OCI-LY1 (cell line): ENCODE results near the gene ZNF552.

Experiments
- H2AFZ ChIP-seq: fragments of 200-600 bp; sonication (generic), shearing (Covaris generic); 2 replicates; pipeline ENCODE4 v1.6.0; 2014; ENCODE audit warnings: antibody characterized with exemption, mild to moderate bottlenecking, low read length
- H3F3A ChIP-seq: fragments of 200-600 bp; sonication (generic), shearing (Covaris generic); 2 replicates; pipeline ENCODE4 v1.6.0; 2014; ENCODE audit warnings: mild to moderate bottlenecking, antibody characterized with exemption, low read length, moderate library complexity; ENCODE audit not compliant: insufficient read depth
- H3K27ac ChIP-seq: fragments of 200-600 bp; sonication (generic); 2 replicates; pipeline ENCODE4 v1.5.1; 2014; ENCODE audit warnings: low read length, mixed run types, mild to moderate bottlenecking, low read depth; ENCODE audit not compliant: poor library complexity, severe bottlenecking
- H3K27me3 ChIP-seq: fragments of 200-600 bp; sonication (generic); 2 replicates; pipeline ENCODE4 v1.6.0; 2014; ENCODE audit warnings: antibody characterized with exemption, mild to moderate bottlenecking, low read length, moderate library complexity; ENCODE audit not compliant: insufficient read depth
- H3K36me3 ChIP-seq: fragments of 200-600 bp; sonication (generic); 2 replicates; pipeline ENCODE4 v1.6.1; 2014; ENCODE audit warnings: mild to moderate bottlenecking, antibody characterized with exemption, low read length, moderate library complexity, mixed read lengths; ENCODE audit not compliant: insufficient read depth
- H3K4me1 ChIP-seq: fragments of 200-600 bp; sonication (generic); 2 replicates; pipeline ENCODE4 v1.5.1; 2014; ENCODE audit warnings: mild to moderate bottlenecking, low read length, moderate library complexity; ENCODE audit not compliant: insufficient read depth, severe bottlenecking
- H3K4me2 ChIP-seq: fragments of 200-600 bp; sonication (generic), shearing (Covaris generic); 2 replicates; pipeline ENCODE4 v1.6.1; 2014; ENCODE audit warnings: low read length
- H3K4me3 ChIP-seq: fragments of 200-600 bp; sonication (generic); 2 replicates; pipeline ENCODE4 v1.5.1; 2014; ENCODE audit warnings: low read length, low read depth, mild to moderate bottlenecking, mixed read lengths; ENCODE audit not compliant: poor library complexity, severe bottlenecking
- H3K79me2 ChIP-seq: fragments of 200-600 bp; shearing (Covaris generic); 2 replicates; pipeline ENCODE4 v1.6.1; 2016; ENCODE audit warnings: mixed run types, low read length, mixed read lengths; ENCODE audit not compliant: insufficient read depth
- H3K9ac ChIP-seq: fragments of 200-600 bp; sonication (generic), shearing (Covaris generic); 2 replicates; pipeline ENCODE4 v1.6.1; 2014; ENCODE audit warnings: mild to moderate bottlenecking, low read length, mixed read lengths
- H3K9me2 ChIP-seq: fragments of 200-600 bp; sonication (generic), shearing (Covaris generic); 2 replicates; pipeline ENCODE4 v1.6.1; 2014; ENCODE audit warnings: low read depth, mild to moderate bottlenecking, low read length, mixed read lengths
- H3K9me3 ChIP-seq: fragments of 200-600 bp; shearing (Covaris generic); 2 replicates; pipeline ENCODE4 v1.6.1; 2014; ENCODE audit warnings: low read length, mixed read lengths
- H4K20me1 ChIP-seq: fragments of 200-600 bp; sonication (generic), shearing (Covaris generic); 2 replicates; pipeline ENCODE4 v1.6.0; 2016; ENCODE audit warnings: mild to moderate bottlenecking, low read length; ENCODE audit not compliant: insufficient read depth
- CTCF ChIP-seq: fragments of 200-600 bp; sonication (generic), shearing (Covaris generic); IDR thresholded peaks from 2 replicates; pipeline ENCODE4 v1.5.1; 2017; ENCODE audit warnings: mild to moderate bottlenecking, antibody characterized with exemption, low read length, moderate library complexity, mixed read lengths
- EZH2 ChIP-seq: fragments of 200-600 bp; sonication (generic), shearing (Covaris generic); IDR thresholded peaks from 2 replicates; pipeline ENCODE4 v1.8.0; 2017; ENCODE audit warnings: borderline replicate concordance, mixed run types, mild to moderate bottlenecking, antibody characterized with exemption, low read length, moderate library complexity, mixed read lengths

ZNF552 gene

GRCh38 chr19:57786906-57787305, 27.8 kb downstream of the ZNF552 start:
- no peak overlapping the region for H3K4me2 ChIP-seq
- no peak overlapping the region for H3K9ac ChIP-seq
- H3K79me2 ChIP-seq: peaks cover 1% of the 10 kb centered on the region; the same call in 1 of the 2 replicates
- H2AFZ ChIP-seq: no peak overlapping the region
- no peaks in the 10 kb centered on the region for H3K9me2 ChIP-seq
- no peaks in the 10 kb centered on the region for H3K4me1 ChIP-seq
- no peaks in the 10 kb centered on the region for H3K9me3 ChIP-seq
- H3K4me3 ChIP-seq: no peak overlapping the region
- peaks cover 81% of the 10 kb centered on the region for H3K36me3 ChIP-seq
- H4K20me1 ChIP-seq: no peaks in the 10 kb centered on the region
- H3K27me3 ChIP-seq: no peaks in the 10 kb centered on the region
- H3F3A ChIP-seq: no peaks in the 10 kb centered on the region
- no peak overlapping the region for H3K27ac ChIP-seq
- TF ChIP-seq EZH2 (no peak), CTCF (no peak)

- Histone ChIP-seq H3K4me3 (no peak overlapping the region), H3K36me3 (peaks cover 82% of the 10 kb centered on the region)
Measured at GRCh38 chr19:57786286-57786685, 28.4 kb downstream of the ZNF552 start.

GRCh38 chr19:57779220-57779845, 35.4 kb downstream of the ZNF552 start:
- Histone ChIP-seq H3K79me2 (peaks cover 44% of the 10 kb centered on the region), H4K20me1 (no peaks in the 10 kb centered on the region), H3K9me3 (peaks cover 52% of the 10 kb centered on the region), H3K27ac (no peak overlapping the region), H3F3A (no peaks in the 10 kb centered on the region), H3K4me2 (no peak overlapping the region), H3K9ac (no peak overlapping the region), H3K27me3 (no peaks in the 10 kb centered on the region), H3K4me3 (no peak overlapping the region), H3K36me3 (peaks cover 88% of the 10 kb centered on the region), H3K4me1 (no peaks in the 10 kb centered on the region), H2AFZ (no peak overlapping the region), H3K9me2 (no peaks in the 10 kb centered on the region)
- no peak for TF ChIP-seq EZH2
- no peak for TF ChIP-seq CTCF

More at GRCh38 chr19:57786286-57786685, 28.4 kb downstream of the ZNF552 start:
- Histone ChIP-seq H3F3A (no peaks in the 10 kb centered on the region), H3K27me3 (no peaks in the 10 kb centered on the region), H3K4me1 (no peaks in the 10 kb centered on the region), H4K20me1 (no peaks in the 10 kb centered on the region), H3K9ac (no peak overlapping the region), H3K27ac (no peak overlapping the region), H3K9me3 (0 out of 2 replicates have a peak, but pooled peaks cover 3% of the 10 kb centered on the region), H3K79me2 (peaks cover 7% of the 10 kb centered on the region; the same call in 1 of the 2 replicates), H3K9me2 (no peaks in the 10 kb centered on the region), H2AFZ (no peak overlapping the region), H3K4me2 (no peak overlapping the region)
- TF ChIP-seq EZH2 (no peak), CTCF (no peak)
